ENCODE measurements around the gene MANEA. TPM values are rescaled to one million over a fixed set of nuclear protein-coding genes. Genes with fewer than 3 reads are reported as not detected.
"Not testable (repeated sequence)": the region's sequence is repeated elsewhere in the genome, so short reads cannot be mapped to it uniquely, and the experiment has no call there.

Gene MANEA
- total RNA-seq, 2 donors from 2014 or later, result 10.2 to 11.5 TPM

GRCh38 chr6:95581073-95581472 lies 3.7 kb downstream of the MANEA start:
- Histone ChIP-seq H3K27me3 (replicated peaks; ENCODE audit: insufficient read depth) (no peaks in the 10 kb centered on the region), H3K27ac (no peak overlapping the region), H3K9me3 (no peaks in the 10 kb centered on the region), H3K4me3 (no peak overlapping the region), H3K36me3 (no peaks in the 10 kb centered on the region), H3K4me1 (replicated peaks) (peaks cover 3% of the 10 kb centered on the region)
- intact Hi-C loops (cut with DNase I), result no loop called here
- TF ChIP-seq POLR2A (IDR thresholded peaks at IDR 0.05) (no peak), POLR2AphosphoS5 (IDR thresholded peaks at IDR 0.05) (no peak), CTCF (IDR thresholded peaks at IDR 0.05) (no peak)
- DNase-seq (ENCODE audit: low spot score), result no peak

- intact Hi-C loops (cut with DNase I); H3K36me3 ChIP-seq; H3K4me3 ChIP-seq; DNase-seq (ENCODE audit: low spot score); H3K27ac ChIP-seq; H3K27me3 ChIP-seq (replicated peaks; ENCODE audit: insufficient read depth); H3K4me1 ChIP-seq (replicated peaks); H3K9me3 ChIP-seq: not testable (repeated sequence)
- 96% methylated on average over 9 of the region's 9 CpGs for WGBS
These were observed 6.9 kb downstream of the MANEA start for GRCh38 chr6:95584226-95584625.

GRCh38 chr6:95587989-95588388 lies 10.7 kb downstream of the MANEA start:
- H3K27me3 ChIP-seq (replicated peaks; ENCODE audit: insufficient read depth), result no peaks in the 10 kb centered on the region
- WGBS, result 92% methylated on average over 1 of the region's 1 CpG
- no peak overlapping the region for H3K4me3 ChIP-seq
- intact Hi-C loops (cut with DNase I), result no loop called here
- no peak for TF ChIP-seq POLR2AphosphoS5 (IDR thresholded peaks at IDR 0.05)
- no peak for TF ChIP-seq CTCF (IDR thresholded peaks at IDR 0.05)
- no peak for TF ChIP-seq POLR2A (IDR thresholded peaks at IDR 0.05)
- no peak overlapping the region for H3K27ac ChIP-seq
- H3K9me3 ChIP-seq, result no peaks in the 10 kb centered on the region
- DNase-seq (ENCODE audit: low spot score), result no peak
- no peaks in the 10 kb centered on the region for H3K36me3 ChIP-seq
- H3K4me1 ChIP-seq (replicated peaks), result no peaks in the 10 kb centered on the region

DNA sequence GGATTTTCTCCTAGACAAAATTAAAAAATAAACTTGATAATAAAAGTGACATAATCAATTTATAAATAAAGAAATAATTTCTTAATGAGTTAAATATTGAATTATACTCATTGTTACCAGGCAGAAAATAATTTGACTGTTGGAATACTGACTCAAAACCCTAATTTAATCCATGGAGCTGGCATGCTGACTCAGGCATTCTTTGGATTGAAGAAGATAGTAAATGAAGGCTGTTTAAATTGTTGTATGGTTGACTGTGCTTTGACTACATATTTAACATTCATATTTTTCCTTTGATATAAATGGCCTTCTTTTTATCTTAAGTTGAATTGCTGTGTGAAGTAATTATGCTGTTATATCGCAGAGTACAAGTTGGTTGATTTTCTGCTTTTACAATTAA lies 11.7 kb downstream of the MANEA start:
- H3K9me3 ChIP-seq, result no peaks in the 10 kb centered on the region
- TF ChIP-seq POLR2A (IDR thresholded peaks at IDR 0.05) (no peak), POLR2AphosphoS5 (IDR thresholded peaks at IDR 0.05) (no peak), CTCF (IDR thresholded peaks at IDR 0.05) (no peak)
- no peak overlapping the region for H3K4me3 ChIP-seq
- intact Hi-C loops (cut with DNase I), result no loop called here
- 89% methylated on average over 1 of the region's 1 CpG for WGBS
- H3K27ac ChIP-seq, result no peak overlapping the region
- no peaks in the 10 kb centered on the region for H3K4me1 ChIP-seq (replicated peaks)
- no peaks in the 10 kb centered on the region for H3K36me3 ChIP-seq
- no peaks in the 10 kb centered on the region for H3K27me3 ChIP-seq (replicated peaks; ENCODE audit: insufficient read depth)
- no peak for DNase-seq (ENCODE audit: low spot score)

- WGBS, result 74% methylated on average over 4 of the region's 4 CpGs
- Histone ChIP-seq H3K27ac (no peak overlapping the region), H3K36me3 (no peaks in the 10 kb centered on the region), H3K4me3 (no peak overlapping the region), H3K4me1 (replicated peaks) (no peaks in the 10 kb centered on the region), H3K27me3 (replicated peaks; ENCODE audit: insufficient read depth) (no peaks in the 10 kb centered on the region), H3K9me3 (no peaks in the 10 kb centered on the region)
- TF ChIP-seq CTCF (IDR thresholded peaks at IDR 0.05), result no peak
- TF ChIP-seq POLR2A (IDR thresholded peaks at IDR 0.05), result no peak
- no peak for TF ChIP-seq POLR2AphosphoS5 (IDR thresholded peaks at IDR 0.05)
- DNase-seq (ENCODE audit: low spot score), result no peak
- intact Hi-C loops (cut with DNase I), result no loop called here
These were observed 12.7 kb downstream of the MANEA start for GRCh38 chr6:95589826-95590570.

All from prostate gland (tissue), 2 donors.